Panc1 (cell line): ENCODE data around the gene MYEF2. TPM values are rescaled to one million over a fixed set of nuclear protein-coding genes. Genes with fewer than 3 reads are reported as not detected.

ENCODE experiments used
- ATAC-seq: fragments of 200-7000 bp; cut with Tn5 transposase; 2 replicates; pipeline ENCODE4 v1.9.1; 2020; ENCODE audit warnings: mild to moderate bottlenecking, moderate library complexity
- BruUV-seq: library from RNA; stranded (reverse); fragments of 400-500 nt; replicated peaks from 2 replicates; lab custom pipeline; 2021; lab: Mats Ljungman, UMichigan
- CTCF ChIA-PET: fragments of 300-600 bp; sonication (Branson Sonifier 250); formaldehyde crosslinking; loops from one replicate; lab custom pipeline; 2022; ENCODE audit warnings: antibody characterized with exemption; lab: Charles Lee
- POLR2A ChIA-PET: fragments of 300-600 bp; sonication (Branson Sonifier 250); formaldehyde crosslinking; loops from one replicate; lab custom pipeline; 2022; ENCODE audit warnings: antibody characterized with exemption; lab: Charles Lee
- DNase-seq: peaks from one replicate; pipeline ENCODE4 v3.0.0-alpha.2; 2010; ENCODE audit warnings: low read depth, low spot score
- H3K27ac ChIP-seq: 2 replicates; pipeline ENCODE4 v1.5.1; 2011; ENCODE audit warnings: mild to moderate bottlenecking, low read length, inconsistent platforms
- H3K27me3 ChIP-seq: fragments of 200-500 bp; sonication (Bioruptor generic); 2 replicates; pipeline ENCODE4 v1.6.0; 2014; ENCODE audit warnings: low read length, inconsistent platforms; ENCODE audit not compliant: control insufficient read depth, insufficient read depth
- H3K36me3 ChIP-seq: fragments of 200-500 bp; sonication (Bioruptor generic); 2 replicates; pipeline ENCODE4 v1.5.1; 2014; ENCODE audit warnings: inconsistent platforms, mild to moderate bottlenecking, low read length, moderate library complexity; ENCODE audit not compliant: control insufficient read depth, insufficient read depth
- H3K4me1 ChIP-seq: 2 replicates; pipeline ENCODE4 v1.5.1; 2011; ENCODE audit warnings: inconsistent platforms, mild to moderate bottlenecking, low read length, moderate library complexity; ENCODE audit not compliant: control insufficient read depth, insufficient read depth
- H3K4me3 ChIP-seq, 2 experiments: 2 replicates each; pipeline ENCODE4 v1.5.1; 2011 to 2012; ENCODE audit warnings: low read depth in 2 of 2, low read length in 2 of 2, mild to moderate bottlenecking in 2 of 2, inconsistent platforms in 1 of 2, moderate library complexity in 1 of 2
- H3K9me3 ChIP-seq: fragments of 200-500 bp; sonication (Bioruptor generic); 2 replicates; pipeline ENCODE4 v1.5.1; 2014; ENCODE audit warnings: low read depth, mild to moderate bottlenecking, inconsistent platforms, low read length, moderate library complexity; ENCODE audit not compliant: control insufficient read depth, insufficient read depth
- CTCF ChIP-seq: fragments of 450-650 bp; IDR thresholded peaks from 2 replicates; pipeline ENCODE4 v1.5.1; 2017; ENCODE audit warnings: mild to moderate bottlenecking
- POLR2AphosphoS5 ChIP-seq: IDR thresholded peaks from 2 replicates; pipeline ENCODE4 v1.6.1; 2012; ENCODE audit warnings: mild to moderate bottlenecking, low read depth, low read length, moderate library complexity
- REST ChIP-seq, 2 experiments: IDR thresholded peaks; 2 replicates each; pipeline ENCODE4 v1.6.1; 2011 to 2012; ENCODE audit warnings: low read depth in 2 of 2, control low read depth in 1 of 2, low read length in 1 of 2, mild to moderate bottlenecking in 1 of 2, moderate library complexity in 1 of 2; ENCODE audit not compliant: insufficient read depth in 1 of 2
- SIN3A ChIP-seq: IDR thresholded peaks from 2 replicates; pipeline ENCODE4 v1.6.1; 2012; ENCODE audit warnings: low read depth, mild to moderate bottlenecking, low read length, moderate library complexity, borderline replicate concordance; ENCODE audit not compliant: insufficient read depth
- TCF7L2 ChIP-seq: IDR thresholded peaks from 2 replicates; pipeline ENCODE4 v1.6.1; 2011; ENCODE audit warnings: mild to moderate bottlenecking, low read depth, low read length, inconsistent platforms
- in situ Hi-C: cut with HindIII; loops from 2 replicates; pipeline ENCODE4 v1.10.0; 2016; ENCODE audit warnings: low sequenced_read_pairs, low pct_unique_long_range_greater_than_20kb
- intact Hi-C: fragments of 100-400 bp; cut with micrococcal nuclease; formaldehyde crosslinking; loops from one replicate; pipeline ENCODE4 v1.10.0; 2022; ENCODE audit not compliant: unreplicated experiment
- total RNA-seq: library from RNA; stranded (reverse); gene quantifications from one replicate; pipeline ENCODE4 v1.2.1, GENCODE V29; 2021; ENCODE audit not compliant: unreplicated experiment

Gene MYEF2
- total RNA-seq, 1 experiment from 2014 or later: 71.3 TPM

- POLR2A ChIA-PET: no interaction called here
- no TSS peak for BruUV-seq
- TF ChIP-seq TCF7L2 (no peak), POLR2AphosphoS5 (no peak), REST (IDR thresholded peaks at IDR 0.05; ENCODE audit: insufficient read depth in 1 of 2, low read depth in 2 of 2, low read length in 1 of 2) (no peak), CTCF (no peak)
- Histone ChIP-seq H3K27ac (no peak within 1 kb of the TSS), H3K4me1 (no peaks in the 10 kb centered on the region), H3K9me3 (no peaks in the 10 kb centered on the region), H3K27me3 (no peaks in the 10 kb centered on the region; the same call in 1 of the 2 replicates), H3K4me3 (no peak within 1 kb of the TSS), H3K36me3 (no peaks in the 10 kb centered on the region)
- ATAC-seq (no peak), DNase-seq (no peak)
- intact Hi-C loops: no loop called here
- CTCF ChIA-PET: no interaction called here
- in situ Hi-C loops: no loop called here
Observed at GRCh38 chr15:48205981-48206380, 27.9 kb upstream of the MYEF2 start, which contains the start of gene SLC12A1. TSS of gene SLC12A1 (plus strand) at chr15:48206302. CDS start at chr15:48207720, 1,418 bp downstream.

GRCh38 chr15:48202068-48202467 lies 24.0 kb upstream of the MYEF2 start:
- Histone ChIP-seq H3K27ac (no peak overlapping the region), H3K36me3 (no peaks in the 10 kb centered on the region), H3K27me3 (peaks cover 6% of the 10 kb centered on the region), H3K4me1 (no peaks in the 10 kb centered on the region), H3K9me3 (no peaks in the 10 kb centered on the region), H3K4me3 (no peak overlapping the region)
- DNase-seq: no peak
- in situ Hi-C loops (no loop called here), intact Hi-C loops (no loop called here)
- BruUV-seq: no TSS peak
- ATAC-seq: no peak
- ChIA-PET POLR2A (no interaction called here), CTCF (no interaction called here)
- TF ChIP-seq SIN3A (no peak), REST (IDR thresholded peaks at IDR 0.05; ENCODE audit: insufficient read depth in 1 of 2, low read depth in 2 of 2, low read length in 1 of 2) (no peak), POLR2AphosphoS5 (no peak), CTCF (no peak), TCF7L2 (no peak)
